ENCODE data around the gene ELMOD3.

- TF ChIP-seq CTCF (IDR thresholded peaks at IDR 0.05; ENCODE audit: low read depth, low read length, missing input control) (no peak), NR2F2 (IDR thresholded peaks at IDR 0.05) (no peak), MAX (IDR thresholded peaks at IDR 0.05) (no peak), FOXA2 (IDR thresholded peaks at IDR 0.05) (no peak), ZBTB33 (IDR thresholded peaks at IDR 0.05) (no peak), SP1 (IDR thresholded peaks at IDR 0.05) (no peak), JUND (IDR thresholded peaks at IDR 0.05) (no peak), YY1 (IDR thresholded peaks at IDR 0.05) (no peak)
These were observed 42.2 kb upstream of the ELMOD3 start for GRCh38 chr2:85312404-85312803.
